NCI-H146 (cell line): ENCODE results near the gene KRI1.

ENCODE experiments used
- DNase-seq: peaks from one replicate; lab custom pipeline; 2025; lab: John Stamatoyannopoulos, UW

KRI1 gene

DNA sequence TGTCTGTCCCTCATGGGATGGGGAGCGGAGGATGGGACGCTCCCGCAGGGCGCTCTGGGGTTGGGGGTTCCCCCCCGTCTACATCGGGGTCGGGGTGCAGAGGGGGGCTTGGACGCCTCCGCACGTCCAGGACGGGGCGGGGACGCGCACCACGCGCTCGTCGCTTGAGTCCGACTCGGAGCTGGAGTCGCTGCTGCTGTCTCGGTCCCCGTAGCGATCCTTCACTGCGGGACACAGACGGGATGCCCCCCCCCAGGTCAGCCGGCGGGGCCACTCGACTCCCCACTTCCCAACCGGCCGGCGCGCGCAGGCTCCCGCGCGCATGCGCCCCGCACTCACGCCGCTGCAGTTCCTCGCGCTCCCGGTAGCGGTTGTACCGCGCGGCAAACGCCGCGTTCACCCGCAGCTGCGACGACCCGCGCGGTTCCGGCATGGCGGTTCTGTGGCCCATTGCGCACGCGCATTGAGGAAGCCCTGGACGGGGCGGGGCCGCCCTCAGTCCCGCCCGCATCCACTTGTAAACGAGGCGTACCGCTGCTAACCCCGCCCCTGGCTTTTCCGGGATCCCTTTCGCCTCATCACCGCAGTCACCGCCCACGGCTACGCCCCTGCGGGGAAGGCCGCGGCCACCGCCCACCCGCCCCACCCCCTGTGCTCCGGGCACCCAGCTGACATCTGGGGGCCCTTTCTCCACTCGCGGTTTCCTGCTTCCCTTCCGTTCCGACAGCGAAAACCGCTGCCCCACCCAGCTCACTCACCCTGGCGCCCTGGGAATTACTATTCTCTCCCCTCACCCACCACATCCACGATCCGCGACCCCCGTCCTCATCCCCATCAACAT, at the start of gene KRI1:
Gene KRI1, minus strand, starts transcription at position 444 of the 841 bp plus-strand sequence. Its CDS starts 11 bp downstream, at position 433.
- peak; percentile 99 for DNase-seq

DNA sequence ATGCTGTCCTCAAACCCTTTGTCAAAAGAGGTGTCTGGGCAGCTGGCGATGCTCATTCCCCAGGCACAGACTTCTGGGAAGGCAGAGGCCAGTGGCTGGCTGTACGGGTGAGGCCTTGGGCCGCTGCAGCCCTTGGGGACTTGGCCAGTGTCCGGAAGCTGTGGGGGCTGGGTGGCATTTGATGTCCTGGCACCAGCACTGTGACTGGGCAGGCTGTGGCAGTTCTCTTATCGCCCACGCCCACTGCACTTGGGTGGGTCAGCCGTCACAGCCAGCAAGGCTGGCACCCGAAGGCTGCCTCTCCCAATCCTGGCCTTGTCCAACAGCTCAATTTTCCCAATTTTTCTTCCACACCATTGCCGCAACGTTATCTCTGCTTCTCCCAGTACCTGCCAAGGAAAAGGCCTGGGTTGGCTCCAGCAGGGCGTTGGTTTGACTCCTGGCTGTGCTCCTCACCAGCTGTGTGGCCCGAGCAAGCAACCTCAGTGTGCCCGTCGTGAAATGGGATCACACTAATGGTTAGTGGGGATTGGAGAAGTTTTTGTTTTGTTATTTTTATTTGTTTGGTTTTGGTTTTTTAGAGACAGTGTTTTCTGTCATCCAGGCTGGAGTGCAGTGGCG, 46.8 kb upstream of the KRI1 start:
- DNase-seq = no peak

DNA sequence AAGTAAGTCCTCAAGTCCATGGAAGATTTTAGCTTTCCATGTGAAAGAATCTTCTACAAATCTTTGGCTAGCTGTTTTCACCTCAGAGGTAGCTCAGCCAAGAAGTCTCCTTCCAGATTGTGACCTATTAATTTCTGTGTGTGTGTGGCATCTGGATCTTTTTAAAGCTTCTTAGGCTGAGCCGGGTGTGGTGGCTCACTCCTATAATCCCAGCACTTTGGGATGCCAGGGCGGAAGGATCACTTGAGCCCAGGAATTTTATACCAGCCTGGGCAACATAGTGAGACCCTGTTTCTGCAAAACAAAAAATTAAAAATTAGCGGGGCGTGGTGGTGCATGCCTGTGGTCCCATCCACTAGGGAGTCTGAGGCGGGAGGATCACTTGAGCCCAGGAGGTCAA, 46.1 kb upstream of the KRI1 start:
- no peak for DNase-seq

DNA sequence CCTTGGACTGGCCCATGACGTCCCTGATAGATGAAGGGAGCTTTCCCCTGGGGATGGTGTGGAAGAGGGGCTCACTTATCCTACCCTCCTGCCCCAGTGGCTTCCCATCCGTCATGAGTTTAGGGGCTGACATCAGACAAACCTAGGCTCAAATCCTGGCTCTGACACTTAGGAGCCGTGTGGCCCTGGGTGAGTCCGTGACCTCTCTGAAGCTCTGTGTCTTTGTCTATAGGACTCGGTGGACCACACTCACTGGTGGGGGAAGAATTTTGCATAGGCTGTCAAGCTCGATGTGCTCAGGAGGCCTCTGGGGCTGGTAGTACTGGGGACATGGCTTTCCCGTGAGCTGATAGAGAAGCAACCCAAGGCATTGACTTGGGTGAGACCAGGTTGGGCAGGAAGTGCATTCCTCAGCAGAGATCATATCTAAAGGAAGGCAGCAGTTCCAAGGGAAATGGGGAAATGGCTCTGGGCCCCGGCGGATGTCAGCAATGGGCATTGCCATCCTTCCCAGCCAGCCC, 38.7 kb upstream of the KRI1 start:
- DNase-seq = no peak

DNA sequence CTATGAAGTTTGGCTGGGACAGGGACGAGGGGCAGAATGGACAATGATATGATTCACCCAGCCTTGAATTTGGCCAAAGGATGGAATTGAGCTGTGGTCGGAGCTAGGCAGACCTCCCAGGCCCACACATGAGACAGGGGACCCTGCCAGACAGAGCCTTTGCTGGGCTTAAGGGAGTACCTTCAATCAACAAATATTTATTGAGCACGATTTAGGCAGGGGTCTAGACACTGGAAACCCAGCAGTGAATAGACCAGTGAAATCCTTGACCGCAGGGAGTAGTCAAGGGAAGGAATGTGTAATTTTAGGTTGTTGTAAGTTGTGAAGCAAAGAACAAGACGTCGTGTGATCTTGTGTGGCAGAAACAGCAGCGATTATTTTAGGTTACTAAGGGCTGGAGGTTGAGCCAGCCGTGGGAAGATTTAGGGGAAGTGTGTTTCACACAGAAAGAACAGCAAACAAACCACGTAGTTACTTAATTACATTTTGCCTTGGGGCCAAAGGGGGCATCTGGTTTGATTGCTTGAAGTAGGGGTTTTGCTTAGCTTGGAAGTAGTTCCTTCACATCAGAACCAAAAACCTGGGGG, 38.2 kb upstream of the KRI1 start:
- DNase-seq = peak; percentile 21

DNA sequence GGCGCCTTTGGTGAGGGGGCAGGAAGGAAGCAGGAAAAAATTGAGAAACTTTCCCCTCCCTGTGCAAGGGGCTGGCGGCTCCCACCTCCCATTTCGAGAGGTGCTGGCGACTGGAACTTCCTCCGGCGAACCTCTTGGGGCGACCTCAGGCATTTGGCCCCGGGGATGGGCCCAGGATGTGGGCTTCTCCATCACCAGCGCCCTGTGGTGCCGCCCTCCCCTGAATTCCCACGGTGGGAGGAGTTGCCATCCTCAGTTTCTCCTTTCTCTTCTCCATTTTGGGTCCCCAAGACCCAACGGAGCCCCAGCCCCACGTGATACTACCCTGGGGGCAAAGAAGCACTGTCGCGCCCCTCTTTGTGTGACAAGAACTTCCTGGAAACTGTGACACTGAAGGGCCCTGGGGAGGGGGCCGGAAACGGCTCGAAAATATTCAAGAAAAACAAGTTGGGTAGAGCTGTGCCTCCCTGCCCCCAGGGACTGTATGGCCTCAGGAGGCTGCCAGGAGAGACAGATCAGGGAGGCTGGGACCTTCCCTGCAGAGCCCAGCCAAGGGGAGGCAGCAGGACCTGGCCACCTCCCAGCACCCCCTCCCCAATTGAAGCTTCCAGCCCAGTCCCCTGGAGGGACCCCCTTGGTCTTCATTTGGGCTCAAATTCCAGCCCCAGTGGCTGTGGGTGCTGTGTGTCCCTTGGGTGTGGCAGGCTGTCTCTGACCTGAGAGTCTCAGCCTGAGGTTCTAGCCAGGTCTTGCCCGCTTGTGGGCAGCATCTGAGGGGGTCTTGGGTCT, 37.5 kb upstream of the KRI1 start:
- no peak for DNase-seq

DNA sequence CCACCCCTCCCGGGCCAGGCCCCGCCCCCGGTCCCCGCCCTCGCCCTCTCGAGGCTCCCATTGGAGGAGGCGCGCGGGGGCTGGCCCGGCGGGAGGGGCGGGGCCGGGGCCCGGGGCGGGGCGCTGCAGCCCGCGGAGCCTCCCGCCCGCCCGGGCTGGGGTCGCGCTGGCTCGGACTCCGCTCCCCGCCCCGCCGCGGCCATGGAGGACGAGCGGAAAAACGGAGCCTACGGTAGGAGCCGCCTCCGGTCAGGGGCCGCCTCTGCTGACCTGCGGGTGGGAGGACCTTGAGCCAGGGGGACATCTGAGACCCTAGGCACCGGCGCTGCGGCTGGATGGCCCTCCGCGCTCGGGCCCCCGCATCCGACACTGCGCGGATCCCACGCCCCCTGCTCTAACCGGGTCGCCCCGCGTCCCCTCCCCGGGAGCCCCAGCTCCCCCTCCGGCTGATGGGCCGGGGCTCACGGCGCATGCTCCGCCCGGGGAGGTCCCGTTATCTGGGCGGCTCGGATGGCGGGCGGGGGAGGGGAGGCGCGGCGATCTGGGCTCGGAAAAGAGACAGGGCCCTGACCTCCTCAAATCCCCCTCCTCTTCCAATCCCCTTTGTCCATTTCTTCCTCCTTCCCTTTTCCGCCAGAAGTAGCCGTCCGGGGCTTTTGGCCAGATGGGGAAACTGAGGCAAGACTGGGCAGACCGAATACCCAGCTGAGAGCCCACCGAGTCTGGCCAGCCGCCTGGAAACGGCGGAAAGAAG, 36.7 kb upstream of the KRI1 start:
- peak; percentile 79 for DNase-seq

DNA sequence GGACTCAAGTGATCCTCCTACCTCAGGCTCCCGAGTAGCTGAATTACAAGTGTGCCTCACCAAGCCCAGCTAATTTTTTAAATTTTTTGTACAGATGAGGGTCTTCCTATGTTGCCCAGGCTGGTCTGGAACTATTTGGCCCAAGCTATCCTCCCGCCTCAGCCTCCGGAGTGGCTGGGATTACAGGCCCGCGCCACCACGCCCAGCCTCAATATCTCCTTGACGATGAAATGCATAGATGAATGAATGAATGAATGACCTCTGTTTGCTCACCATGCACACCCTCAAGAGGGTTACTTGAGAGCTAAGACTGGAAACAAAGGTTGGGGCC, 36.2 kb upstream of the KRI1 start:
- DNase-seq = no peak

DNA sequence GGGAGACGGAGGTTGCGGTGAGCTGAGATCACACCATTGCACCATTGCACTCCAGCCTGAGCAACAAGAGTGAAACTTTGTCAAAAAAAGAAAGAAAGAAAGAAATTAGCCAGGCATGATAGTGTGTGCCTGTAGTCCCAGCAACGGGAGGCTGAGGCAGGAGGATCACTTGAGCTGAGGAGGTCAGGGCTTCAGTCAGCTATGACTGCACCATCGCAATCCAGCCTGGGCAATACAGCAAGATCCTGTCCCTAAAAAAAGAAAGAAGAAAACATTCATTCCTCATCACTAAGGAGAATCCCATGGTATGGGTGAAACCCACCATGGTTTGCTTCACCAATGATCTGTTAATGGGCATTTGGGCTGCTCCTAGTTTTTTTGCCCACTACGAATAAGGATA, 34.3 kb upstream of the KRI1 start:
- no peak for DNase-seq

DNA sequence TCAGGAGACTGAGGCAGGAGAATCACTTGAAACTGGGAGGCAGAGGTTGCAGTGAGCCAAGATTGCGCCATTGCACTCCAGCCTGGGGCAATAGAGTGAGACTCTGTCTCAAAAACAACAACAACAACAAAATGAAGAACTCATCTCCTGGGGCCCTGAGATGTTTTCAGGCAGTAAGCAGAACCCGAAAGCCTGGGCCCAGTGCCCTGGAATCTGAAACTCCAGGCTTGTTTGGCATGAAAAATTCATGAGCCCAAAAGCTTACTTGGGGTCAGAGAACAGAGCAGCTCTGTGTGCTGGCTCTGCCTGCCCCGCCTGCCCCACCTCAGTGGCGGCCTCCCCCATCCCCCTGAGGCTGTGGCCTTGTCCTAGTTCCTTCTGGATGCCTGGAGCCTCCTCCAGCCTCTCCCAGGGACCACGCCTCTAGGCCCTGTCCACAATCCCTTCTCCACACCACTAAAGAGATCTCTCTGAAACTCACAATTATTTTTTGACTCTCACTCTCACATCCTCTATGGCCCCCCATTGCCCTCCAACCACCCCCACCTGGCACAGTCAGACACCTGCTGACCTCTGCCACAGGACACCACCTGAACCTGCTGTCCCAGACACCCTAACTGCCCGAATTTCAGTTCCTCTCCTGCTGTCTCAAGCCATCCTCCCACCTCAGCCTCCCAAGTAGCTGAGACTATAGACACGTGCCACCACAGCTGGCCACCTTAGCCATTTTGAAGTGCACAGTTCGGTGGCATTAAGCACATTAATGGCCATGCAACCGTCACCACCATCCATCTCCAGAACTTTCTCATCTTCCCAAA, 28.2 kb upstream of the KRI1 start:
- no peak for DNase-seq

DNA sequence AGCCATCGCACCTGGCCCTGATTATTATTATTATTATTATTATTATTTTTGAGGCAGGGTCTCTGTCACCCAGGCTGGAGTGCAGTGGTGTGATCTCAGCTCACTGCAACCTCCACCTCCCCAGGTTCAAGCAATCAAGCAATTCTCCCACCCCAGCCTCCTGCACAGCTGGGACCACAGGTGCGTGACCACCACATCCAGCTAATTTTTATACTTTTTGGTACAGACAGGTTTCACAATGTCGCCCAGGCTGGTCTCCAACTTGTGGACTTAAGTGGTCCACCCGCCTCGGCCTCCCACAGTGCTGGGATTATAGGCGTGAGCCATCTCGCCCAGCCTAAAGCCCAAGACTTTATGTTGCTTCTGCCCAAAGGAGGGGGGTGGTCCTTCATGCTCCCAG, 27.3 kb upstream of the KRI1 start:
- no peak for DNase-seq

DNA sequence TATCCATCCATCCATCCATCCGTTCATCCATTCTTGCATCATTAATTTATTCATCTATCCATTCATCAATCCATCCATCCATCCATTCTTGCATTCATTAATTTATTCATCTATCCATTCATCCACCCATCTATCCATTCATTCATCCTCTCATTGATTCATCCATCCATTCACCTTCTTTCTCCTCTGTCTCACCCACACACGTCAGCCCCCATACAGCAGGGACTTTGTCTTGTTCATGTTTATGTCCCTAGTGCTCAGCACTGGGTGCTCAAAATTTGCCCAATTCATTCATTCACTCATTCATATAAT, 22.0 kb upstream of the KRI1 start:
- DNase-seq = no peak

DNA sequence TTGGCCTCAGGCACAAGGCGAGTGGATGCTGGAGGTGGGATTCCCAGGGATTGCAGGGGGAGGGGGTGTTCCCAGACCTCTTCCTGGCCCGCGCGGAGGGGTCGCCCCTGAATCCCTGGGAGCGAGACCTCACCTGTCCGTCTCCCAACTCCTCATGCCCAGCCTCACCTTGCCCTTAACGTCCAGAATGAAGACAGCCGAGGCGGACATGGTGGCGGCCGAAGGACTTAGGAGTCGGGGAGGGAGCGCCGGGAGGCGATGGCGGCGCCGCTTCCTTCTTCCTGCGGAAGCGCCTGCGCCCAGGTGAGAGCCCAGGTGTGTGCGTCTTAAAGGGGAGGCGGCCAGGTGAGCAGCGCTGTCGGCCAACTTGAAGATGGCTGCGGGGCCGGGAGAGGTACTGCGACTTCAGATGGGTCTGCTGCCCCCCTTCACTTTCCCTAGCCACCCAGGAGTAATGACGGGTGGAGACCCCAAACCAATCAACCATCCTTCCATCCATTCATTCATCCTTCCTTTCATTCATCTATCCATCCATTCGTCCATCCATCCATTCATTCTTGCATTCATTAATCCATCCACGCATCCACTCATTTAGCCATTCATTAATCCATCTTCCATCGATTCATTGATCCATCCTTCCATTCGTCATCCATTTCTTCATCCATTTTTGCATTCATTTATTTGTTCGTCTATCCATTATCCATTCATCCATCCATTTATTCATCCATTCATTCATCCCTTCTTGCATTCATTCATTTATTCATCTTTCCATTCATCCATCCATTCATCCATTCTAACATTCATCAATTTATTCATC, 21.4 kb upstream of the KRI1 start, which contains the start of gene AP1M2:
Gene AP1M2, minus strand, starts transcription at position 291 of the 817 bp plus-strand sequence. Its CDS starts 81 bp downstream, at position 210.
- peak; percentile 88 for DNase-seq

DNA sequence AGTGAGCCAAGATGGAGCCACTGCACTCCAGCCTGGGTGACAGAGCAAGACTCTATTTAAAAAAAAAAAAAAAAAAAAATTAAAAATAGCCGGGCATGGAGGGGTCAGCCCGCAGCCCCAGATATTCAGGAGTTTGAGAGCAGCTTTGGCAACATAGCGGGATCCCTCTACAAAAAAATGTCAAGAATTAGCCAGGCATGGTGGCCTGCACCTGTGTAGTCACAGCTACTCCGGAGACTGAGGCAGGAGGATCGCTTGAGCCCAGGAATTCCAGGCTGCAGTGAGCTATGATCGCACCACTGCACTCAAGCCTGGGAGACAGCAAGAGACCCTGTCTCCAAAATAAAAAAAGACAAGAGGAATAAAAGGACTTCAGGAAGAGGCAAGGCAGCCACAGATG, 20.6 kb upstream of the KRI1 start:
- DNase-seq = no peak

DNA sequence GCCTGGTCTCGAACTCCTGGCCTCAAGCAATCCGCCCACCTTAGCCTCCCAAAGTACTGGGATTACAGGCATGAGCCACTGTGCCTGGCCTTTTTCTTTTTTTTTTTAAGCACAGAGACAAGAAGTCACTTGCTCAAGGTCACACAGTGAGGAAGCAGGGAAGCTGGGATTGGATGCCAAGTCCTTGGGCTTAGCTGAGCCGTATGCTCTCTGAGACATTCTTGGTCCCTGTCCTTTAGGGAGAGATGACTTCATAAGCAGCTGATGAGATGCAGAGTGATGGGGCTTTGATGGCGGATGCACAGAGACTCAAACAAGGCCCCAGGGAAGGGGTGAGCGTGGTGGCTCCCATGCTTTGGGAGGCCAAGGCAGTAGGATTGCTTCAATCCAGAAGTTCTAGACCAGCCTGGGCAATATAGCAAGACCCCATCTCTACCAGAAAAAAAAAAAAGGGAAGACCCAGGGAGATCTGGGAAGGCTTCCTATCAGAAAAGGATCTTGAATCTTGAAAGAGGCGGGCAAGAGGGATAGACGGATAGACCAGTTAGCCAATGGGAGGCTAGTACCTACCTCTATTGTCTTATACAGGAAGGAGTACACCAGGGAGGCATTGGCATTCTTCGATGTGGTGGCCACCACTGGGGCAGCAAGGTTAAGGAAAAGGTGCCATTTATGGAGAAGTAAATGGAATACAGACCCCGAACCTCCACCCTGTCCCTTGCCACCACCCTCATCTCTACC, 17.4 kb upstream of the KRI1 start:
- no peak for DNase-seq

DNA sequence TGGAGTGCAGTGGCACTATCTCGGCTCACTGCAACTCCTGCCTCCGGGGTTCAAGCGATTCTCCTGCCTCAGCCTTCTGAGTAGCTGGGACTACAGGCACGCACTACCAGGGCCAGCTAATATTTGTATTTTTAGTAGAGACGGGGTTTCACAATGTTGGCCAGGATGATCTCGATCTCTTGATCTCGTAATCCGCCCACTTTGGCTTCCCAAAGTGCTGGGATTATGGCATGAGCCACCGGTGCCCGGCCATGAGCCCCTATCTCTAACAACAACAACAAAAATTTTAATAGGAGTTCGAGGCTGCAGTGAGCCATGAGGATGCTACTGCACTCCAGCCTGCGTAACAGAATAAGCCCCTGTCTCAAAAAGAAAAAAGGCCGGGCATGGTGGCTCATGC, 16.3 kb upstream of the KRI1 start:
- no peak for DNase-seq

DNA sequence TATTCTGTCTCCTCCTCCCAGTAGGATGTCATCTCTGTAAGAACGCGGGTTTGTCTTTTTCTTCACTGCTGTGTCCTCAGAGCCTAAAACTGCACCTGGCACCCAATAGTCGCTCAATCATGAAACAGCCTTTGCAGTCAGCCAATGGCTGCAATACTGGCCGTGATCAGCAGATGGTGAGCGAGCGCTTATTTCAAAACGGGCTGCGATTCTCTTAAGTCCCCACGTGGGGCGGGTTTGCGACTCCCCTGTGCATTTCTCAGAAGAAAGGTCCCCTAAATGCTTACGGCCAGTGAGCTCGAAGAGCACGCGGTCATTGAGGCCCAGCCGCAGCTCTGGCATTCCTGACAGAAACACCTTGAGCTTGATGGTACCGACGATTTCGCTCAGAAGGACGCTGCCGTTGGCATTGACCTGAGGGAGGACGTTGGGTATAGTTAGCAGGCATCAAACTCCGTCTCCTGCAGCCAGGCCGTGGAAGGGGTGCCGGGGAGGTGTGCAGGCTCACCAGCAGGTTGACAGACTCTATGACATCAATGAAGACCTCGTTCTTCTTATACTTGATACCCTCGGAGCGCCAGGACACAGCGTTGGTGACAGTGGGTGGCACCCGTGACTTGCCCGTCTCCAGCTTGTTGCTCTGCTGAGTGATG, 15.3 kb upstream of the KRI1 start:
- peak; percentile 80 for DNase-seq

DNA sequence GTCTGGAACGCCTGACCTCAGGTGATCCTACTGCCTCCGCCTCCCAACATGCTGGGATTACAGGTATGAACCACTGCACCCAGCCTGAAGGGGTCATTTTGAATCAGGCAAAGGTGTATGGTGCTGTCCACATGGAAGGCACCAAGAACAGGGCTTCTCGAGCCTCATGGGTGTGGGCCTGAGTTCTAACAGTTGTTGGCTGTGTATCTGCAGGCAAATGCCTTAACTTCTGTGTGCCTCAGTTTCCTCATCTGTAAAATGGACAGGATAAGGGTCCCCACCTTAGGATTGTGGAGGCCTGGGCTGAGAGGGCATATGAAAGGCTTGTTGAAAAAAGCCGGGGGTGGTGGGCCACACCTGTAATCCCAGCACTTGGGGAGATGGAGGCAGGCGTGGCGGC, 12.1 kb upstream of the KRI1 start:
- DNase-seq = no peak
